Measurements from ENCODE around the gene GZMB.

GRCh38 chr14:24681056-24681455 is 47.1 kb upstream of the GZMB start:
- TF ChIP-seq CTCF (IDR thresholded peaks at IDR 0.05; ENCODE audit: low read length) (no peak), EZH2 (IDR thresholded peaks at IDR 0.05; ENCODE audit: borderline replicate concordance, low read length) (no peak)

Data from OCI-LY1 (cell line).